ENCODE data around the gene MYO7B. TPM values are rescaled to one million over a fixed set of nuclear protein-coding genes. Genes with fewer than 3 reads are reported as not detected.
A peak's percentile ranks its signal among the peaks of the same experiment; 100 is the strongest.
"Not testable (repeated sequence)": the region's sequence is repeated elsewhere in the genome, so short reads cannot be mapped to it uniquely, and the experiment has no call there.

The MYO7B gene
- total and polyA plus RNA-seq, 4 donors, result 0.51 to 4.7 (median 1.9) TPM

DNA sequence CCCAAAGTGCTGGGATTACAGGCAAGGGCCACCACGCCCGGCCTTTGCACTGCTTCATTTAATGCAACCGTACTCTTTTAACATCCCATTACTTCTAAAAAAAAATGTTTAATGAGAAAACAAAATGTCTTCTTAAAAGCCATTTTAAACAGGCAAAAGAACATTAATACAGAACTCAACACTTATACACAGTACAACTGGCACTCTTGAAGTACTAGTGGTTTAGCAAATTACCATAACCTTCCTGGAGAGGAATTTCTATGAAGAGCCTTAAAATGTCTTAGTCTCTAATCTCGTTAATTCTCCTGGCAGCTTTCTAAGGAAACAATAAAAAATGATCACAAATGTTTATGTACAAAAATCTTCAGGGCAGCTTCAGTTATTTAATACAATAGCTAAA is 15.1 kb upstream of the MYO7B start:
- no peak for ATAC-seq (ENCODE audit: insufficient read depth, low FRiP score)
- WGBS, 2 donors, result 91 to 96% methylated on average over 4 of the region's 4 CpGs
- Histone ChIP-seq H3K9ac (ENCODE audit: insufficient read depth in 1 of 2, low read length in 2 of 2) (no peak overlapping the region), H3K27ac (ENCODE audit: low read depth in 1 of 2, low read length in 1 of 2) (no peak overlapping the region), H3K27me3 (ENCODE audit: control insufficient read depth in 3 of 3, insufficient read depth in 3 of 3, low read length in 2 of 3) (no peaks in the 10 kb centered on the region), H3K9me3 (ENCODE audit: control insufficient read depth in 4 of 4, insufficient read depth in 3 of 4, low read length in 3 of 4) (no peaks in the 10 kb centered on the region), H3K4me3 (no peak overlapping the region), H3K36me3 (ENCODE audit: control insufficient read depth in 4 of 4, insufficient read depth in 4 of 4, low read length in 4 of 4) (peaks cover 3 to 26% (median 14%) of the 10 kb centered on the region in 4 donors), H3K4me1 (ENCODE audit: control insufficient read depth in 5 of 5, insufficient read depth in 5 of 5, low read length in 5 of 5) (peaks cover 0 to 9% (median 0%) of the 10 kb centered on the region in 5 donors)
- no peak for DNase-seq
- TF ChIP-seq, protein P1, sequence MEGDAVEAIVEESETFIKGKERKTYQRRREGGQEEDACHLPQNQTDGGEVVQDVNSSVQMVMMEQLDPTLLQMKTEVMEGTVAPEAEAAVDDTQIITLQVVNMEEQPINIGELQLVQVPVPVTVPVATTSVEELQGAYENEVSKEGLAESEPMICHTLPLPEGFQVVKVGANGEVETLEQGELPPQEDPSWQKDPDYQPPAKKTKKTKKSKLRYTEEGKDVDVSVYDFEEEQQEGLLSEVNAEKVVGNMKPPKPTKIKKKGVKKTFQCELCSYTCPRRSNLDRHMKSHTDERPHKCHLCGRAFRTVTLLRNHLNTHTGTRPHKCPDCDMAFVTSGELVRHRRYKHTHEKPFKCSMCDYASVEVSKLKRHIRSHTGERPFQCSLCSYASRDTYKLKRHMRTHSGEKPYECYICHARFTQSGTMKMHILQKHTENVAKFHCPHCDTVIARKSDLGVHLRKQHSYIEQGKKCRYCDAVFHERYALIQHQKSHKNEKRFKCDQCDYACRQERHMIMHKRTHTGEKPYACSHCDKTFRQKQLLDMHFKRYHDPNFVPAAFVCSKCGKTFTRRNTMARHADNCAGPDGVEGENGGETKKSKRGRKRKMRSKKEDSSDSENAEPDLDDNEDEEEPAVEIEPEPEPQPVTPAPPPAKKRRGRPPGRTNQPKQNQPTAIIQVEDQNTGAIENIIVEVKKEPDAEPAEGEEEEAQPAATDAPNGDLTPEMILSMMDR (IDR thresholded peaks at IDR 0.05; ENCODE audit: control extremely low read depth, extremely low read depth), result no peak

DNA sequence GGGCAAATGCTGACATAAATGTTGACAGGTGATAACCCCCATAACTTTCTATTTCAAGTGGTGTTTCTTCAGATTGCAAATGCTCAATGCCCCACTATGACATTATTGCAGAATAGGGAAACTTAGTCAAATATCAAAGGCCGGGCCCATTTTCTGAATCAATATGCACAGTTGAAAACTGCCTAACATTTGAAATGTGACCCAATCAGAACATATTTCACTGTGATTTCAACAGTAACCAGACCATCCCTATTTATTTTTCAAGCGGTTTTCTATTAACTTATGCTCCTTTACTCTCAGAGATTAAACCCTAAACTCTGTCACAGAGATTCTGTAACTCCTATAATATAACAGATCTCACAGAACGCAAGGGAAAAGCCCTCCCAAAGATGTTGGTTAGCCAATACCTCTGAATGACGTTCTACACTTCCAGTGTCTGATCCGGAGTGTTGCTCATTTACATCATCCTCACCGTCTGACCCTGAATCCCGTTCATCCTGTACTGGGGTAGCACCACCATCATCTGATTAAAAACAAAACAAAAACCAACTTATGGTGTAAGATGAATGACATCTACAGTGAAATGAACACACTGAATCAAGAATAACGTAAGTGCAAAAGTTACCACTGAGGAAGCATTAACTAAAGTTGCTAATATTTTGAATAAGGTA is 12.1 kb upstream of the MYO7B start:
- 78 to 81% methylated on average over 8 of the region's 8 CpGs for WGBS, 2 donors
- DNase-seq (no peak), ATAC-seq (ENCODE audit: insufficient read depth, low FRiP score) (no peak)
- H3K4me3 ChIP-seq, result no peak overlapping the region
- no peak overlapping the region for H3K27ac ChIP-seq (ENCODE audit: low read depth in 1 of 2, low read length in 1 of 2)
- H3K4me1 ChIP-seq (ENCODE audit: control insufficient read depth in 5 of 5, insufficient read depth in 5 of 5, low read length in 5 of 5), result peaks cover 0 to 6% (median 3%) of the 10 kb centered on the region in 5 donors
- H3K9ac ChIP-seq (ENCODE audit: insufficient read depth in 1 of 2, low read length in 2 of 2), result no peak overlapping the region
- peaks cover 3 to 26% (median 11%) of the 10 kb centered on the region in 4 donors for H3K36me3 ChIP-seq (ENCODE audit: control insufficient read depth in 4 of 4, insufficient read depth in 4 of 4, low read length in 4 of 4)
- H3K27me3 ChIP-seq (ENCODE audit: control insufficient read depth in 3 of 3, insufficient read depth in 3 of 3, low read length in 2 of 3), result no peaks in the 10 kb centered on the region
- no peaks in the 10 kb centered on the region for H3K9me3 ChIP-seq (ENCODE audit: control insufficient read depth in 4 of 4, insufficient read depth in 3 of 4, low read length in 3 of 4)
- TF ChIP-seq, protein P1 (IDR thresholded peaks at IDR 0.05; ENCODE audit: control extremely low read depth, extremely low read depth), result no peak

- not testable (repeated sequence) for H3K4me1 ChIP-seq (ENCODE audit: control insufficient read depth in 5 of 5, insufficient read depth in 5 of 5, low read length in 5 of 5); H3K4me3 ChIP-seq; H3K9ac ChIP-seq (ENCODE audit: insufficient read depth in 1 of 2, low read length in 2 of 2); H3K9me3 ChIP-seq (ENCODE audit: control insufficient read depth in 4 of 4, insufficient read depth in 3 of 4, low read length in 3 of 4); DNase-seq; ATAC-seq (ENCODE audit: insufficient read depth, low FRiP score); H3K27me3 ChIP-seq (ENCODE audit: control insufficient read depth in 3 of 3, insufficient read depth in 3 of 3, low read length in 2 of 3); H3K27ac ChIP-seq (ENCODE audit: low read depth in 1 of 2, low read length in 1 of 2)
- peaks cover 3 to 26% (median 10%) of the 10 kb centered on the region in 4 donors for H3K36me3 ChIP-seq (ENCODE audit: control insufficient read depth in 4 of 4, insufficient read depth in 4 of 4, low read length in 4 of 4)
- WGBS, 2 donors, result 94% methylated on average over 7 of the region's 7 CpGs
These were observed 11.2 kb upstream of the MYO7B start for GRCh38 chr2:127524198-127524834.

GRCh38 chr2:127525691-127526131 is 9.8 kb upstream of the MYO7B start:
- 0 to 1% methylated on average over 19 of the region's 19 CpGs for WGBS, 2 donors
- TF ChIP-seq, protein P1 (IDR thresholded peaks at IDR 0.05; ENCODE audit: control extremely low read depth, extremely low read depth), result no peak
- DNase-seq, result peak; percentile 67 to 78 (median 70)

More at GRCh38 chr2:127525691-127526131, 9.8 kb upstream of the MYO7B start:
- Histone ChIP-seq H3K4me1 (ENCODE audit: control insufficient read depth in 5 of 5, insufficient read depth in 5 of 5, low read length in 5 of 5) (peaks cover 0 to 6% (median 3%) of the 10 kb centered on the region in 5 donors), H3K9ac (ENCODE audit: insufficient read depth in 1 of 2, low read length in 2 of 2) (peak overlapping the region; percentile 33 to 75), H3K27me3 (ENCODE audit: control insufficient read depth in 3 of 3, insufficient read depth in 3 of 3, low read length in 2 of 3) (no peaks in the 10 kb centered on the region), H3K36me3 (ENCODE audit: control insufficient read depth in 4 of 4, insufficient read depth in 4 of 4, low read length in 4 of 4) (peaks cover 3 to 19% (median 8%) of the 10 kb centered on the region in 4 donors), H3K4me3 (peak overlapping the region; percentile 60), H3K27ac (ENCODE audit: low read depth in 1 of 2, low read length in 1 of 2) (peak overlapping the region; percentile 74 to 93), H3K9me3 (ENCODE audit: control insufficient read depth in 4 of 4, insufficient read depth in 3 of 4, low read length in 3 of 4) (peaks cover 0 to 2% (median 0%) of the 10 kb centered on the region in 4 donors)
- ATAC-seq (ENCODE audit: insufficient read depth, low FRiP score), result peak; percentile 8
